Neural progenitor cell (in vitro differentiated cells): Measurements from ENCODE around the gene LACTB.
"Not testable (repeated sequence)": the region's sequence is repeated elsewhere in the genome, so short reads cannot be mapped to it uniquely, and the experiment has no call there.

Source experiments
- EZH2 ChIP-seq: fragments of 200-600 bp; sonication (generic); IDR thresholded peaks from 2 replicates; pipeline ENCODE4 v1.6.1; 2017; ENCODE audit warnings: antibody characterized with exemption, mild to moderate bottlenecking, moderate library complexity
- EZH2phosphoT487 ChIP-seq: fragments of 200-600 bp; sonication (generic); IDR thresholded peaks from 2 replicates; pipeline ENCODE4 v1.6.1; 2017; ENCODE audit warnings: antibody characterized with exemption
- TF ChIP-seq, protein P1 (sequence below): fragments of 200-600 bp; sonication (generic); IDR thresholded peaks from 2 replicates; pipeline ENCODE4 v1.5.1; 2017; ENCODE audit warnings: antibody characterized with exemption, mild to moderate bottlenecking

DNA sequence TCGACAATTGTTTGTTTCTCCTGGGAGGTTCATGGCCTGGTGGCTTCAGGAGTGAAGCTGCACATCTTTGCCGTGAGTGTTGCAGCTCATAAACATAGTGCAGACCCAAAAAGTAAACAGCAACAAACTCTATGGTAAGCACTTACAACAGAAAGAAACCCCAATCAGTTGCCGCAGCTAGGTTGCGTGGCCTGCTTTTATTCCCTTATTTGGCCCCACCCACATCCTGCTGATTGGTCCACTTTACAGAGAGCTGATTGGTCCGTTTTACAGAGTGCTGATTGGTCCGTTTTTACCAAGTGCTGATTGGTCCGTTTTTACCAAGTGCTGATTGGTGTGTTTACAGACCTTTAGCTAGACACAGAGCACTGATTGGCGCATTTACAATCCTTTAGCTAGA lies 16.3 kb upstream of the LACTB start:
- not testable (repeated sequence) for TF ChIP-seq EZH2phosphoT487, EZH2
- TF ChIP-seq, protein P1, sequence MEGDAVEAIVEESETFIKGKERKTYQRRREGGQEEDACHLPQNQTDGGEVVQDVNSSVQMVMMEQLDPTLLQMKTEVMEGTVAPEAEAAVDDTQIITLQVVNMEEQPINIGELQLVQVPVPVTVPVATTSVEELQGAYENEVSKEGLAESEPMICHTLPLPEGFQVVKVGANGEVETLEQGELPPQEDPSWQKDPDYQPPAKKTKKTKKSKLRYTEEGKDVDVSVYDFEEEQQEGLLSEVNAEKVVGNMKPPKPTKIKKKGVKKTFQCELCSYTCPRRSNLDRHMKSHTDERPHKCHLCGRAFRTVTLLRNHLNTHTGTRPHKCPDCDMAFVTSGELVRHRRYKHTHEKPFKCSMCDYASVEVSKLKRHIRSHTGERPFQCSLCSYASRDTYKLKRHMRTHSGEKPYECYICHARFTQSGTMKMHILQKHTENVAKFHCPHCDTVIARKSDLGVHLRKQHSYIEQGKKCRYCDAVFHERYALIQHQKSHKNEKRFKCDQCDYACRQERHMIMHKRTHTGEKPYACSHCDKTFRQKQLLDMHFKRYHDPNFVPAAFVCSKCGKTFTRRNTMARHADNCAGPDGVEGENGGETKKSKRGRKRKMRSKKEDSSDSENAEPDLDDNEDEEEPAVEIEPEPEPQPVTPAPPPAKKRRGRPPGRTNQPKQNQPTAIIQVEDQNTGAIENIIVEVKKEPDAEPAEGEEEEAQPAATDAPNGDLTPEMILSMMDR, result not testable (repeated sequence)
